GM20431 (cell line): ENCODE measurements around the gene FAM186B.

ENCODE experiments used
- in situ Hi-C: fragments of 300-500 bp; cut with MseI, MboI; formaldehyde crosslinking; loops from one replicate; pipeline ENCODE4 v1.15.0; 2020; ENCODE audit warnings: low sequenced_read_pairs; ENCODE audit not compliant: unreplicated experiment

The FAM186B gene

GRCh38 chr12:49555631-49556390 is 49.6 kb downstream of the FAM186B start:
- in situ Hi-C loops = no loop called here

- in situ Hi-C loops = no loop called here
Observed at GRCh38 chr12:49554266-49554665, 51.2 kb downstream of the FAM186B start.

GRCh38 chr12:49553512-49554088 is 51.8 kb downstream of the FAM186B start:
- in situ Hi-C loops = no loop called here

- in situ Hi-C loops = no loop called here
Observed at GRCh38 chr12:49552899-49553298, 52.5 kb downstream of the FAM186B start.

DNA sequence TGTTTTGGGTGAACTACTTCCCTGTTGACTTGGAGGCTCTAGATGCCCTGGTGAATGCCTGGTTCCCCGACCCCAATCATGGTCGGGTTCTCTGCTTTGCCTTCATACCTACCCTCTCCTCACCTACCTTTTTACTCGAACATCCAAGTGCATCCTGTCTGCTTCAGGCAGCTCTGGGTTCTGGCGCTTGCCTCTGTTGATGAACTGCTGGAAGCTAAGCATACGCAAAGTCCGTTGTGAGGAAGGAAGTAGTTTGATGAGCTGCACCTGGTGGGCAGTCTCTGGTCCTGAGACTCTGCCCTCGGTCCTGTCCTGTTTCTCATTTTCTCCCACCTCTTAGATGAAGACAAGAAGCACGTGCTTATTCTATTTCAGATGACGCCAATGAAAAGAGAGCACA is 53.0 kb downstream of the FAM186B start:
- in situ Hi-C loops = no loop called here

DNA sequence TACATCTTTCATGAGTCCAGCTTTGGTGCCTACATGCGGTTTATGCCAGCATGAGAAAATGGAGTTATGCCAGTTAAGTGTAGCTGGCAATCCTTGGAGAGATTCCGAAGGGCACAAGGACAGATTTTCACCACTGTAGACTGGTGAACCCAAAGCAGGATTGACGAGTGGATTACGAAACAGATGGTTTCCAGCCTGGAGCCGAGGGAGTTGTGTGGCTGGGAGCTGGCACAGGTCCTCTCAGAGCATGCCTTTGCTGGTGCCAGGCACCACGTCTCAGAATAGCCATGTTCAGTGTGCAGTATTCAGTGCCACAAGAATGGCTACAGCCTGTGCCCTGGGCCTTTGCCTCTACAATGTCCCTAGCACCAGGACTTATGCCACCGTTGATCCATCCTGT is 53.4 kb downstream of the FAM186B start:
- in situ Hi-C loops = no loop called here

- in situ Hi-C loops = no loop called here
Observed at GRCh38 chr12:49550693-49551252, 54.7 kb downstream of the FAM186B start.

DNA sequence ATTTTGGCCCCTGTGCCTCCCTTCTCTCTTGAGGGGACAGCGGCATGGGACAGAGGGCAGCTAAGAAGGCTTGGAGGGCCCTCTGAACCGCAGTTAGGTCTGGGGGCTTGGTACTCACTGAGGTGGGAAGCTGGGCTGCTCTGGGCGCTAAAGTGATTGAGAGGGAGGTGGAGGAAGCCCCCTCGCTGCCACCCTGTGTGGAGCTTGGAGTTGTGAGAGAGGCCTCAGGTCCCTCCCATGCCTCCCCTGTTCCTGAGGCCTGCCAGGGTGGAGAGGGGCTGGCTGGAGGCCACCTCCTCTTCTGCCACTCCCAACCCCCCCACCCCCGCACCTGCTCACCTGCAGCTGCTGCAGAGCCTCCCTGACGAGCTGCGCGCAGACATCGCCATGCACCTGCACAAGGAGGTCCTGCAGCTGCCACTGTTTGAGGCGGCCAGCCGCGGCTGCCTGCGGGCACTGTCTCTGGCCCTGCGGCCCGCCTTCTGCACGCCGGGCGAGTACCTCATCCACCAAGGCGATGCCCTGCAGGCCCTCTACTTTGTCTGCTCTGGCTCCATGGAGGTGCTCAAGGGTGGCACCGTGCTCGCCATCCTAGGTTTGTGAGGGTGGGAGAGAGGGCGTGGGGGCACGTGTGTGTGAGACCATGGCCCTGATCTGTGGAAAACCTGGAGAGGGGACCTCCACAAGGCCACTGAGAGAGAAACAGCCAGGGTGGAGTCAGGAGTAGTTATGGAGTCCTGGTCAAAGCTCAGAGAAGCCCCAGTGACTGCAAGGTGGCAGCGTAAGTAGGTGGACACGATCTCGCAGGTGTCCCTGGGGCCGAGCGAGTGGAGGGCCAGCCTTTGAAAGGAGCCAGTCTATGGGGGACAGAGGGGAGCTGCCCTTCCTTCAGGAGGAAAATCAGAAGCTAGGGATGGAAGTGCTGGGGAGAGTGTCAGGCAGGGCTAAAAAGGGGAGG is 55.4 kb downstream of the FAM186B start:
- in situ Hi-C loops = no loop called here

GRCh38 chr12:49548822-49549648 is 56.4 kb downstream of the FAM186B start:
- in situ Hi-C loops = no loop called here

GRCh38 chr12:49548481-49548821 is 57.0 kb downstream of the FAM186B start:
- in situ Hi-C loops = no loop called here

- in situ Hi-C loops = no loop called here
Observed at GRCh38 chr12:49547090-49547690, 58.2 kb downstream of the FAM186B start.

GRCh38 chr12:49546481-49546880 is 59.0 kb downstream of the FAM186B start:
- in situ Hi-C loops = no loop called here

DNA sequence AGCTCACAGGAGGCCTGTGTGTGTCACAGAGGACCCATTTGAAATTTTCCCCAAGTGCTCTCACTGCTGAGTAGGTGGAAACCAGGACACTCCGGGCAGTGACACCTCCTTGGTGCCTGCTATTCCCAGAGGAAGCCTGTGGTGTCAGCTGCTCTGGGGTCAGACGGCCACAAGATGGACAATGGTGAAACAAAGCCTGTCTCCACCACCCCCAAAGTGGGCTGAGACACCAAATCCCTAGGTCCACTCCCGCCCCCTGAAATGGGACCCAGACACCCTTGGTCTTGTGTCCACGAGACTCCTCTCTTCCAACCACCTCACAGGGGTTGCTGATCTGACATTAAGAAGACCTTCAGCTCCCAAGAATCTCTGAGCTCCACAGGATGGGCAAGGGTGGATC is 59.6 kb downstream of the FAM186B start:
- in situ Hi-C loops = no loop called here

DNA sequence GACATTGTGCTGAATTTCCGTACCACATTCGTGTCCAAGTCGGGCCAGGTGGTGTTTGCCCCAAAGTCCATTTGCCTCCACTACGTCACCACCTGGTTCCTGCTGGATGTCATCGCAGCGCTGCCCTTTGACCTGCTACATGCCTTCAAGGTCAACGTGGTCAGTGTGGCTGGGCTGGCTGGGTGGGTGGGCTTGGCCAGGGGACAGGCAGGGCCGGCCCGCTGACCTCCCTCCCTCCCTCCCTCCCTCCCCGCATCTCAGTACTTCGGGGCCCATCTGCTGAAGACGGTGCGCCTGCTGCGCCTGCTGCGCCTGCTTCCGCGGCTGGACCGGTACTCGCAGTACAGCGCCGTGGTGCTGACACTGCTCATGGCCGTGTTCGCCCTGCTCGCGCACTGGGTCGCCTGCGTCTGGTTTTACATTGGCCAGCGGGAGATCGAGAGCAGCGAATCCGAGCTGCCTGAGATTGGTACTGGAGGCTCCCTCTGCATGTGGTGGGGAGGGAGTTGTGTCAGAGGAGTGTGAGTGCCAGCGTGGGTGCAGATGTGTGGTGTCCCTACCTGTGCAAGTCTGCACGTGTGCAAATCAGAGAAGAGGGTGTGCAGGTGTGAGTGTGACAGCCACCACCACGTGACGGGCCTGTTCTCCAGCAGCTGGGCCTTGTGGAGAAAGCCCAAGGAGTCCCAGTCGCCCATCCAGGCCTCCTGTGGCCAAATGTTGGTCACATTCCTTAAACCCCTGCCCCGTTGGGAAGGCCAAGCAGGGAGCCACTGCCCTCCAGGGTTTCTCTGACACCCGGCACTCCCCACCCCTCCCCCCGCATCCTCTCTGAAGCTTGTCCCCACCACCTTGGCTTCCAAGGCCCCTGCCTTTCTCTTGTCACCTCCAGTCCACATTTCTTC is 61.3 kb downstream of the FAM186B start:
- in situ Hi-C loops = no loop called here

DNA sequence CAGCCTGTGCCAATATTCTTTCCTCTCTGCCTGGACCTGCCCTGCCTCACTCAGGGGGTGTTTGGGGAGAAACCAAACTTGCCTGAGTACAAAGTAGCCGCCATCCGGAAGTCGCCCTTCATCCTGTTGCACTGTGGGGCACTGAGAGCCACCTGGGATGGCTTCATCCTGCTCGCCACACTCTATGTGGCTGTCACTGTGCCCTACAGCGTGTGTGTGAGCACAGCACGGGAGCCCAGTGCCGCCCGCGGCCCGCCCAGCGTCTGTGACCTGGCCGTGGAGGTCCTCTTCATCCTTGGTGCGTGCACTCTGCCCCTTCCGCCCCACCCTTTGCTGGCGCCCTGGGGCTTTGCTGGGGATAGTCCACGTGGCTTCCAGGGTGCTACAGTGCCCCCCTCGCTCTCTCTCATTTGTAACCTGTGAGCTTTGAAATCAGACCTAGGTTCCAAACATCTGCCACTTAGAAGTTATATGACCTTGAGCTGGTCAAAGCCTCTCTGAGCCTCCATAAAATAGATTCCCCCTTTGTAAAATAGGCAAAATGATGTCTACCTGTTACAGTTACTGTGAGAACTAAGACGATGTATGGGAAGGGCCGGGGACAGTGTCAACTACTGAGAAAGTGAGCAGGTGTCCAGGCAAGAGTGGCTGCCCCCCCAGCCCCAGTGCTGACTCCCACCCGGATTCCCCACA is 62.1 kb downstream of the FAM186B start:
- in situ Hi-C loops = no loop called here

DNA sequence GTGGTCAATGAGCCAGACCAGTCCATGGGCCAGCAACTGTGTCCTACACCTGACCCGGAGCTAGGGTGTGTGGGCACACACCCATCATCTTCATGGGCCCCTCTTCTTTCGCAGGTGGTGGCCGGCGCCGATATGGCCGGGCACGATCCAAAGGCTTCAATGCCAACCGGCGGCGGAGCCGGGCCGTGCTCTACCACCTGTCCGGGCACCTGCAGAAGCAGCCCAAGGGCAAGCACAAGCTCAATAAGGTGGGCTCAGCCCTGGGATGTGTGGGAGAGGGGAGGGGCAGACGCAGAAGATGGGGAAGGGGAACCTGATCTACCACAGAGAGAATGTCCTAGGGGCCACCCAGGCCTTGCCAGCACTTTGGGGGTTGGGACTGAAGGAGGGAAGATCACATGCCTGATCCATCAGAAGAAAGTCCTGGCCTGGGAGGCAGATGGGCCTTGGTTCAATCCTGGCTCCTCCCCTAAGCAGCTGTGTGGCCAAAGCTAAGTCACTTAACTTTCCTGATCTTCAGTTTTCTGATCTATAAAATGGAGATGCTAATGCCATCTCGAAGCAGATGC is 62.8 kb downstream of the FAM186B start:
- in situ Hi-C loops = no loop called here

- in situ Hi-C loops = no loop called here
Observed at GRCh38 chr12:49541911-49542505, 63.4 kb downstream of the FAM186B start.
